ENCODE data around the gene FNIP1. TPM values are rescaled to one million over a fixed set of nuclear protein-coding genes. Genes with fewer than 3 reads are reported as not detected.

Gene FNIP1
- total and polyA plus RNA-seq, 2 of the 13 experiments (the other 11 are each of a cell fraction or from before 2014, with no cell fraction given) = 10.9 to 29.3 TPM

DNA sequence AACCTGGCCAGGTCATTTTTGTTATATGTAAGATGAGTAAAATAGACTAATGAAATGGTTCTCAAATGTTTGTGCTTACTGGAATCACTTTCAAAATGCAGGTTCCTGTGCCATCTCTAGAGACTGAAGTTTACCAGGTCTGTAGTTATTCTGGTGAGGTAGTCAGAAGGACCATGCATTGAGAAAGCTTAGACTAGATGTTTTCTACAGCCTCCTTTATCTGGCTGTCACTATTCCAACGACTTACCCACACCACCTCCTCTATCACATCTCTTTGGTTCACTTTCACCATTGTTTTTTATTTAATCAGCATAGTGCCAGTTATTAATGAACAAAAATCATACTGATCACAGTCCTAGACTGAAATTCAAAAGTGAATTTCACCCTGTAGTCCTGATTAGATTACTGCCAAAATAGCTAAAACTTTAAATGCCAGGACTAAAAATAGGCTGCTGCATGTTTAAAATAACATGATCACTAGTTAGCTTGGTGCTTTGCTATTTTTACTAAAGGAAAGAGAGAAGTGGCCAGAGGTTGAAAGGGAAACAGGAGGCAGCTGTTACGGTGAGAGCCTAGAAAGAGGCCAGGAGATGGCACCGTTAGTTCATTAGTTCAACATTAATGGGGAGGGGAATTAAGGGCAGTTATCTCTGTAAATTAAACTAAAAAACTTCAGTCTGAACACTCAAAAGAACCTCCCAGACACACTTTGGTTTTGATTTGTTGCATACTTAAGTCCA lies 13.9 kb upstream of the FNIP1 start:
- in situ Hi-C loops (cut with HindIII; ENCODE audit: extremely low pct_ligation_motif_present, low pct_unique_long_range_greater_than_20kb) (loop anchor here (5.0 kb wide), 1 partner anchor 197 kb away; no protein-coding TSS in a partner anchor), intact Hi-C loops (cut with micrococcal nuclease; ENCODE audit: unreplicated experiment) (loop anchor here (1.0 kb wide), 2 partner anchors 198 to 253 kb away; no protein-coding TSS in a partner anchor)
- no peaks in the 10 kb centered on the region for H3K4me1 ChIP-seq (ENCODE audit: insufficient read depth, low read length)
- no peak overlapping the region for H3K4me2 ChIP-seq (ENCODE audit: low read depth, low read length)
- WGBS (ENCODE audit: low lambda C conversion rate) = 3% methylated on average over 3 of the region's 3 CpGs
- no peaks in the 10 kb centered on the region; a peak in 1 of 5 replicates for H3K27me3 ChIP-seq (ENCODE audit: control insufficient read depth in 1 of 2, insufficient read depth in 2 of 2, low read length in 2 of 2)
- CTCF ChIA-PET (ENCODE audit: low intra/inter-chr PET ratio, low total read pairs) = interaction anchor here (1.4 kb wide), 1 partner anchor 197 kb away, joined by 18 read pairs; no protein-coding TSS in a partner anchor
- no peak overlapping the region for H3K27ac ChIP-seq (ENCODE audit: extremely low read length, insufficient read depth, low read length)
- POLR2A ChIA-PET = interaction anchor here (1.1 kb wide), 1 partner anchor 13 kb away, joined by 3 read pairs; no protein-coding TSS in a partner anchor
- no peaks in the 10 kb centered on the region for H3K79me2 ChIP-seq (ENCODE audit: insufficient read depth, low read length)
- ATAC-seq (peak; percentile 66), DNase-seq (ENCODE audit: low spot score) (peak; percentile 16), FAIRE-seq (no peak)
- no peak overlapping the region for H3K4me3 ChIP-seq (replicated peaks in 1 of 3; ENCODE audit: insufficient read depth in 1 of 3, low read depth in 2 of 3, low read length in 3 of 3)
- H4K20me1 ChIP-seq (ENCODE audit: insufficient read depth, low read length) = no peaks in the 10 kb centered on the region
- TF ChIP-seq ZNF747 (CRISPR knock-in tag; IDR thresholded peaks at IDR 0.05; ENCODE audit: borderline replicate concordance) = no peak
- peak; percentile 91 for TF ChIP-seq STAG1 (CRISPR knock-in tag; IDR thresholded peaks at IDR 0.05)
- TF ChIP-seq SMC3 (IDR thresholded peaks at IDR 0.05; ENCODE audit: low read length) = peak; percentile 81
- TF ChIP-seq, protein P1, sequence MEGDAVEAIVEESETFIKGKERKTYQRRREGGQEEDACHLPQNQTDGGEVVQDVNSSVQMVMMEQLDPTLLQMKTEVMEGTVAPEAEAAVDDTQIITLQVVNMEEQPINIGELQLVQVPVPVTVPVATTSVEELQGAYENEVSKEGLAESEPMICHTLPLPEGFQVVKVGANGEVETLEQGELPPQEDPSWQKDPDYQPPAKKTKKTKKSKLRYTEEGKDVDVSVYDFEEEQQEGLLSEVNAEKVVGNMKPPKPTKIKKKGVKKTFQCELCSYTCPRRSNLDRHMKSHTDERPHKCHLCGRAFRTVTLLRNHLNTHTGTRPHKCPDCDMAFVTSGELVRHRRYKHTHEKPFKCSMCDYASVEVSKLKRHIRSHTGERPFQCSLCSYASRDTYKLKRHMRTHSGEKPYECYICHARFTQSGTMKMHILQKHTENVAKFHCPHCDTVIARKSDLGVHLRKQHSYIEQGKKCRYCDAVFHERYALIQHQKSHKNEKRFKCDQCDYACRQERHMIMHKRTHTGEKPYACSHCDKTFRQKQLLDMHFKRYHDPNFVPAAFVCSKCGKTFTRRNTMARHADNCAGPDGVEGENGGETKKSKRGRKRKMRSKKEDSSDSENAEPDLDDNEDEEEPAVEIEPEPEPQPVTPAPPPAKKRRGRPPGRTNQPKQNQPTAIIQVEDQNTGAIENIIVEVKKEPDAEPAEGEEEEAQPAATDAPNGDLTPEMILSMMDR (CRISPR knock-in tag; IDR thresholded peaks at IDR 0.05) = peak; percentile 72
- TF ChIP-seq MLLT10 (CRISPR knock-in tag; IDR thresholded peaks at IDR 0.05) = no peak
- peak; percentile 67 for TF ChIP-seq RAD21 (CRISPR knock-in tag; IDR thresholded peaks at IDR 0.05)
- no peak for TF ChIP-seq ZNF75D (CRISPR knock-in tag; IDR thresholded peaks at IDR 0.05; ENCODE audit: borderline replicate concordance)
- no peak overlapping the region for H2AFZ ChIP-seq (ENCODE audit: low read length)
- H3K9ac ChIP-seq (ENCODE audit: insufficient read depth, low read depth, low read length) = no peak overlapping the region
- no TSS peak for BruUV-seq (replicated peaks)
- no peaks in the 10 kb centered on the region for H3K9me3 ChIP-seq (ENCODE audit: low read length)
- H3K36me3 ChIP-seq (replicated peaks in 1 of 2; ENCODE audit: control insufficient read depth in 1 of 2, insufficient read depth in 2 of 2, low read length in 2 of 2) = no peaks in the 10 kb centered on the region

Data from HepG2 (cell line).